H4 (cell line): ENCODE results near the gene CCDC198. TPM values are rescaled to one million over a fixed set of nuclear protein-coding genes. Genes with fewer than 3 reads are reported as not detected.

Experiments
- DNase-seq: peaks from one replicate; pipeline ENCODE4 v3.0.0-alpha.2; 2015; ENCODE audit warnings: low spot score
- total RNA-seq: library from RNA; depleted of rRNA; stranded (reverse); fragments of >200 nt; shearing (Covaris generic); gene quantifications from 2 replicates; pipeline ENCODE4 v1.2.3, GENCODE V29; 2014; rRNA removed

Gene CCDC198, protein sequence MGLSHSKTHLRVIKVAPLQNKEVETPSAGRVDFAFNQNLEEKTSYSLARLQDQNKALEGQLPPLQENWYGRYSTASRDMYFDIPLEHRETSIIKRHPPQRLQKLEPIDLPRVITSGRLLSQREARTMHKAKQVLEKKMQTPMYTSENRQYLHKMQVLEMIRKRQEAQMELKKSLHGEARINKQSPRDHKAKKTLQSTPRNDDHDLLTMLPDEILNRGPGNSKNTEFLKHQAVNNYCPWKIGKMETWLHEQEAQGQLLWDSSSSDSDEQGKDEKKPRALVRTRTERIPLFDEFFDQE
- total RNA-seq: not detected in 2 replicates

DNA sequence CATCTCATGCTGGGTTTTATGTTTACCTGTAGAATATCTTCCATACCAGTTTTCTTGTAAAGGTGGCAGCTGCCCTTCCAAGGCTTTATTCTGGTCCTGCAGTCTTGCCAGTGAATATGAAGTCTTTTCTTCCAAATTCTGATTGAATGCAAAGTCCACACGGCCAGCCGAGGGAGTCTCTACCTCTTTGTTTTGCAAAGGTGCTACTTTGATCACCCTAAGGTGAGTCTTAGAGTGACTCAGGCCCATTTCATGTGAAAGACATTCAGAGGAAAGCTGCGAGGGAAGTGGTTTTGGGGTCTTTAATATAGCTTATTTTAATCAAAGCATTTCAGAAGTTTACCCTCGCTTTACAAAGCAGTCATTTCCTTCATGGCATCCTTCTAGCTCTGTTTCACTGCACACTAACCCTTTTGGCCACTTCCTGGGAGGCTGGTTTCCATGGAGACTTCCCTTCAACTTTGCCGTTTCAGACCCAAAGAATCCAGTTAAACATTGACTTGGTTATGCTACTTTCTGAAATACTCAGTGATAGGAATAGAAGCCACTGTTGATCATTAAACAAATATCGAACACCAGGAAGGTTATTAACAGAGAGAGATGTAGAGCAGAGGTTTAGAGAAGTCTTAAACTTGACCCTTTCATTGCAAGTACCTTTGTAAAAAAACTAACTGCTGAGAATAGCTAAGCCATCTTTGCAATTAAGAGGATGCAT is at the start of gene CCDC198:
TSS of gene CCDC198 (minus strand) at position 391 of the 715 bp plus-strand sequence. CDS start at position 249, 142 bp downstream.
- DNase-seq: no peak

DNA sequence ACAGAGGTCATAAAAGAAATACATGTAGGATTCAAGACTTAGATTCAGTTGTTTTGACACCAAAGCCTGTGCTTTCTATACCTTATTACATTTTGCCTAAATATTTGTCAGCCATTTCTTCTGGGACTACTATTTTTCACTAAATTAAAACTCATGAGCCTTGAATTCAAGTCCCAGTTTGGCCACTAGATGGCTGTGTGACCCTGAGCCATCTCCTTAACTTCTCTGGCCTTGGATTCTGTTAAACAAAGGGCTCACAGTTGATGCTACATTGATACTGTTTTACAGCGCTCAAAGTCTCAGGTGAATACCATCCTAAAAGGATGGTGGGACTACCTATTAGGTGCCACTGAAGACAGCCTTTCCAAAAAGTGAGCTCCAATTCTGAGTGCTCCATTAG is 39.6 kb upstream of the CCDC198 start:
- DNase-seq: no peak

DNA sequence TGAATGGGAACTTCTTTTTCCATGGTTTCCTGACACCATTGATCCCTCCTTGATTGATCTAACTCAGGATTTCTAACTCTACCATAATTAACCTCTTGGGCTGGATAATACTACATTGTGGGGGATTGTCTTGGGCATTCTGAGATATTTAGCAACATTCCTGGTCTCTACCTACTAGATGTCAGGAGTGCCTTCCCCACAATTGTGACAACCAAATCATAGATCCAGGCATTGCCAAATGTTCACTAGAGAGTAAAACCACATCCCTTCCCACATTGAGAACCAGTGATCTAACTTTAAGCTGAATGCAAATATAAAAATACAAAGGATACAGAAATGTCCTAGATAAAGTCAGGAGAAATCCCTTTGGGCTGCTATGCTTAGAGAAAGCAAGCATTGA is 36.9 kb upstream of the CCDC198 start:
- DNase-seq: no peak

DNA sequence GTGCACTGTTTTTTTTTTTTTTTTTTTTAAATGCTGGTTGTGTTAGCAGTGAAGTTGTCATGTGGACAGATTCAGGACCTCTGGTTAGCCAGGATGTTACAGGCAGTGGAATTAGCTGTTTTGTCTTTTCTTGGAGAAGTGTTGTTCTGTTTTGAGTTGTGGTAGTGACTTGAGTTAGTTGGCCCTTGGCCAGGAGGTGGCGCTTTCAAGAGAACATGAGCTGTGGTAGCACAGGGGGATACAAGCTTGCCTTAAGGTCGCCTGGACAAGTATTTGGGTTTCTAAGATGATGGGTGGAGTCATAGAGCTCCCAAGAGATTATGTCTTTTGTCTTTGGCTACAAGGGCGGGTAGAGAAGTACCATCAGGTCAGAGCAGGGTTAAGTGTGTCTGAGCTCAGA is 33.3 kb upstream of the CCDC198 start:
- DNase-seq: no peak

DNA sequence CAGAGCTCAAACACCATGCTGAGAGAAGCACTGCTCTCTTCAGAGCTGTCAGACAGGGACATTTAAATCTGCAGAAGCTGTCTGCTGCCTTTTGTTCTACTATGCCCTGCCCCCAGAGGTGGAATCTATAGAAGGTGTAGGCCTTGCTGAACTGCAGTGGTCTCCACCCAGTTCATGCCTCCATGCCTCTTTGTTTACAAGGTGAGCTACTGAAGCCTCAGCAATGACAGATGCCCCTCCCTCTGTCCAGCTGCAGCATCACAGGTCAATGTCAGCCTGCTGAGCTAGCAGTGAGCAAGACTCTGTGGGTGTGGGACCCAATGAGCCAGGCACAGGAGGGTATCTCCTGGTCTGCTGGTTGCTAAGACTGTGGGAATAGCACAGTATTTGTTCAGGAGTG is 25.4 kb upstream of the CCDC198 start:
- DNase-seq: no peak

DNA sequence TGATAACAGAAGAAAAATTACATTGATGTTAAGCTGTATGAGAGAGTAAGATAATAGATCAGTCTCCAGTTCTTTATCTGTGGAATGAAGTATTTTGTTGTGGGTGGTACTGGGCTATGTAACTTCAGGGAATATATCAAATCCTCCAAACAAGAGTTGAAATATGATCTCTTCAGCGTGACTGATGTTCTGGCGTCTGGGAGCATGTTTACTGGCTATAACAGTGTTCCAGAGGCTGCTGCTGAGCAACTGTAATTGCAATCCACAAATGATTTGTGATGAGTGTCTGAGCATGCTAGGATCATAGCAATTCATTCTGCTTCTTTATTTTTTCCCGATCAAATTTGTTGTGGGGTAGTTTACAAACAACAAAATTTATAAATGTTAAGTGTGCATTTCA is 18.6 kb upstream of the CCDC198 start:
- DNase-seq: no peak

DNA sequence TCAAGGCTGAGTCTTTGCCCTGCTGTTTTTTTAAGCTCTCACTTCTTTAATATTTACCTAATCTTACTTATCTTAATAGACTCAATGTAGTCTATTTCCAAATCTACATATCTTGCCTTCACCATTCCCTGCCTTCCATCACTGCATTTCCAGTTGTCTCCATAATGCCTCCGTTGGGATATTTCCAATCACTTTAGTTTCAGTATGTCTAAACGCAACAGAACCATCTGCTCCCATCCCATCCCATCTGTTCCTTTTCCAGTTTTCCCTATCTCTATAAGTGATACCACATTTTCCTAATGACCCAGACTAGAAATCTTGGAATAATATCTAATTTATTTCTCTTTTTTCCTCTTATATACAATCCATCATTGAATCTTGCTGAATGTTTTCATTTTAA is 15.1 kb upstream of the CCDC198 start:
- no peak for DNase-seq

DNA sequence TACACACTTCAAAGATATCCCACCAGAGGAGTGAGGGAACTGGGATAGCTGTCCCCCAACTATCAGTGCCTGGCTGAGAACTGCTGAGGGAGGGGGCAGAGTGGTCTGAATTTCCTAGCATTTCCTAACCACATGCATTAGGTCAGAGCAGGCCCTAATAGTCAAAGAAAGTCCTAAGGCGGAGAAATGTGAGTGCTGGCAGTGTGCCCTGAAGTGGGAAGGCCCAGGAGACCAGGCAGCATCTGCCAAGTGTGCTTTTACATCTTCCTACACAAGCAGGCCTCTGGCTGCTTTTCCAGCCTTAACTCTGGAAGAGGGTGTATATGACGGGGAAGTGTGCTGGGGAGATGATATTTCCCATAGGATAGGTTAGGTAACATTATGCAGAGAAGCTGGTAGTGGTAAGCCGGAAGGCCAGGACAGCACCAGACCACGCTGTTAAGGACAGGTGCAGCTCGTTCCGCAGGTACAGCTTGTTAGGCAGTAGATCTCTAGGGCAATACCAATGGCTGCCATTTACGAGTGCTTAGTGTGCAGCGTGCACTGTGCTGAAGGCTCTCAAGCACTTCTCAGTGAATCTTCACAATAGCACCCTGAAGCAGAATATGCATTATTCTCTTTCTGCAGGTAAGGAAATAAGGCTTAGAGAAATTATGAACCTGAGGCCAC is 9.1 kb upstream of the CCDC198 start:
- DNase-seq: peak; percentile 16

DNA sequence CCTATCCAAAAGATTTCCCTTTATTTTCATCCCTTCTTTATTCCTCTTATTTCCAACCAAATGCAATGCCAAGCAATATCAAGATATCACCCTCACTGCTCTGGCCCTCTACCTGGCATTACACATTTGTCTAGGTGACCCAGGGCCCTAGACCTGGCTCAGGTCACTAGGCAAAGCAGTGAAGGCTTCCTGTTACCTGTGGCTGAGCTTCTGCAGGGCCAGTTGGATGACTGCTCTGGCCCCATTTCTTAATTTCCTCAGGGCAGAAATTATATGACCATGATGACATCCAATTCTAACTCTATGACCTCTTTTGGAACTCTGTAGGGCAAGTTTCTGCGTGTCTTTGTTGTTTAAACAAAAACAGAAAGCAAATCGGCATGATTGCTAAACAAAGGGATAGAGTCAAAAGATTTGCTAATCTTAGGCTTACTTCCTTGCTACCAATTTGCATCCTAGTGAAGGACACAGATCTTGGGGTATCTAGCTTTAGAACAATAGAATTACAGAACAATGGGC is 7.4 kb upstream of the CCDC198 start:
- DNase-seq: no peak

DNA sequence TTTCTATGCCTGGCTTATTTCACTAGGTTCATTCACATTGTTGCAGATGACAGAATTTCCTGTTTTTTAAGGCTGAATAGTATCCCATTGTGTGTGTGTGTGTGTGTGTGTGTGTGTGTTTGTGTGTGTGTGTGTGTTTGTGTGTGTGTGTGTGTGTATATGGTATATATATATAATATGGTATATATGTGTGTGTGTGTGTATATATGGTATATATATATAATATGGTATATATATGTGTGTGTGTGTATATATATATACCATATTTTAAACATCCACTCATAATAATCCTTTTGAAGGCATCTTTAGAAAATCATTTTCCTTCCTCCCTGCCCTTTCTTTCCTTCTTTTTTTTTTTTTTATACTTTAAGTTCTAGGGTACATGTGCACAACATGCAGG is 5.0 kb upstream of the CCDC198 start:
- DNase-seq: no peak

DNA sequence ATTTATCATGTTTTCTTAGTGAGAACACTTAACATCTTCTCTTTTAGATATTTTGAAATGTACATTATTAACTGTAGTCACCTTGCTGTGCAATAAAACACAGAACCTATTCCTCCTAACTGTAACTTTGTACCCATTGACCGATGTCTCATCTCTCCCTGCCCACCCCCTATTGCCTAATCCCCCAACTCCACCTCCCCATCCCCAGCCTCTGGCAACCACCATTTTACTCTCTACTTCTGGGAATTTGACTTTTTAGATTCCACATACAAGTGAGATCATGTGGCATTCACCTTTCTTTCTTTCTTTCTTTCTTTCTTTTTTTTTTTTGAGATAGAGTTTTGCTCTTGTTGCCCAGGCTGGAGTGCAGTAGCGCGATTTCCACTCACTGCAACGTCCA is 4.4 kb upstream of the CCDC198 start:
- no peak for DNase-seq

DNA sequence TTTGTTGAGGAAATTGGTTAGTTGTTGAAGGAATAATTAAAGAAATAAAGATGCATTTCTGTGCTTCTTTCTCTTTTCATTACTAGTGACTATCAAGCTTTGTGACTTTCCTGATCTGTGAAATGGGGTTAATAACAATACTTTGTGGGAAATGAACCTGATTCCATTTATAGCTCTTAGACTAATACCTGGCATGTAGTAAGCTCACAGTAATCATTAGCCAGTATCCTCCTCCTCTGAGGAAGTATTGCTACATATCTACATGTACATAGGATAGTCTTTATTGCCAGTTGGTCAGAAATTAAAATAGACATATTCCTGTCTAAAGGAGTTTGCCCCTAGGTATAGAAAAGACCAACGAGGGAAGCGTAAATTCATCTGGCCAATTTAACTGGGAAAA is 1.8 kb upstream of the CCDC198 start:
- no peak for DNase-seq

DNA sequence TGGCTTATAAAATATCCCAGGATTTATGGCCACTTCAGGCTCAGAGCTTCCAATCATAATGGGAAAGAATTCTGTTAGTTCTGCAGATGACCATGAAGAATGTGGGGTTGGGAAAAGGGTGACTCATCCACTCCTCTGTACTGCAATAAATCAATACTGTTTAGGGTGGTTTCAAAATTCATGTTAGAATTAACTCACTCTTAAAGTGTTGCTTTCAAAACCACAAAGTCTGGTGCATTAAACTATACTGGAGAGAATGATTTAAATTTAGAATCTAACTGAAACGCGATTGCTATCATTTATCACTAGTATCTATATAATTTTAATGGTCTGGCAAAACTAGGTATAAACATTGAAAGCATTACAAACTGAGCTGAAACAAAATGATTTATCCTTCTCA is 798 bp downstream of the CCDC198 start:
- DNase-seq: peak; percentile 45

DNA sequence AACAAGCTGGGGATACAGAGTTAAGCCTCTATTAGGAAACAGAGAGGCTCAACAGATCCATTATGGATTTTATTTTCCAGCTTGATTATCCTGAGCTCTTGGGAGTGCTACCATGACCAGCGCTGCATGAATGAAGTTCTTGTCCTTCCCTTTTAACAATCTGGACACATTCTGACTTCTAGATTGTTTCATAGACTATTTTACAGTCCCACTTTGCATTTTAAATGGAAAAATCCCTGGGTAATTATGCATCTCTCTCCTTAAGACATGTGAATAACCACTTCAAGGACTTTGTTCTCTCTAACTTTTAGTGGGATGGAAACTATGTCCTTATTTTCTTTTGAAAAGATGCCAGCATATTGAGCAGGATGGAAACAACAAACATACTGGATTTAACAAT is 2.0 kb downstream of the CCDC198 start:
- DNase-seq: no peak

DNA sequence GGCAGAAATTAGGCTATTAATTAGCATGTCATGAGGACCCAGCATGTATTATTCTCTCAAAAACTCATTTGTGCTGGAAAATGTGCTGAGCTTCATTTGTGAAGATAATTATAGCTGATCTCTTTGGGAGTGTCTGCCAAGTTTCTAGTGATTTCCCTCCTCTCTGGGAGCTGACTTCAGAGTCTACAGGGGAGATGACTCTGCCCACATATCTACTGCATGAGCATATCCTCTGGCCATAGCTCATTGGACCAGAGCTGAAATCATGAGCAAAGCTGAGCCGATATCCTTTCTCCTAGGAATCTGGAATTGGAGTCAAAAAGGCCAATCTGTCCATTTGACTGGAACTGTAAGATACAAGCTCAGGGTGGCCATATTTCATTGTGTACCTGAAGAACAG is 5.9 kb downstream of the CCDC198 start:
- no peak for DNase-seq

DNA sequence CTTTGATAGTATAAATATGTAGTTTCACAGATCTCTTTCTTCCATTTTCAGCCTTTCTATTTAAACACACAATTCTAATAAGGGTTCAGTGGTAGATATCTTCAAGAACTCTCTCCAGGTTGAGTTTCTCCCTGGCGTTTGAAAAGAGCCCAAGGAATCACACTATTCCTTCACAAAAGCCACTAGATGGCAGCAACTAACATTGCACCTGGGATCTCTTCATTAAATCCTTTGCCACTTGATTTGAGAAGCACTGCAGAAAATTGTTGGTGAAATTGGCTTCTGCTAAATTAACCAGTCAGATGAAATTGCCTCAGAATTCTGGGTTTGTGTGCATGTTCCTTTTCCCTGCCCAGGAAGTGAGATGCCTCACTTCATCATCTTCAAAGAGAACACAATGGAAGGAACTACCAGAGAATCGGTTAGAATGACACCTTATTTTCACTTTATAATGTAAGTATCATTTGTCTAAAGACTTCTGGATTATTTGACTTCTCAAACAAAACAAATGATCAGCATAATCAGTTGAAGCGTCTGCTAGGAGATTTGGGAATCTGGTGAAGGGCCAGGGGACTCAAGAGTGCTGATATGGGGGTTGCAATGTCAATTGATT is 6.8 kb downstream of the CCDC198 start:
- DNase-seq: peak; percentile 53

DNA sequence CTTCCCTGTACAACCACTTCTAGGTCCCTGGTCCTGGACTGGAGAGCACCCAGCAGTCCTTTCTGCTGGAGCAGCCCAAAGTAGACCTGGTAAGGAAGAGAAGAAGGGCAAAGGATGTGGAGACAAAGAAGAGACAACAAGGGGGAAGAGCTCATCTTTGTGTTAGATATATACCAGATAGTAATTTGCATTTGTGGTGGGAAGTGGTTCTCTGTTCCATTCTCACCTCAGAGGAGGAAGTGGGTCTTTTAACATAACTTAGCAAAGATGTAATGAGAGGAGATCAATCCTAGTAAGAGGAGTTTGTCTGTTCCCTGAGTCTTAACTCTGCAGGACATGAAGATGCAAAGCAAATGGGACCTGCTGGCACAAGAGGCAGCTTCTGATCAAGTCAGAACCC is 8.0 kb downstream of the CCDC198 start:
- no peak for DNase-seq

DNA sequence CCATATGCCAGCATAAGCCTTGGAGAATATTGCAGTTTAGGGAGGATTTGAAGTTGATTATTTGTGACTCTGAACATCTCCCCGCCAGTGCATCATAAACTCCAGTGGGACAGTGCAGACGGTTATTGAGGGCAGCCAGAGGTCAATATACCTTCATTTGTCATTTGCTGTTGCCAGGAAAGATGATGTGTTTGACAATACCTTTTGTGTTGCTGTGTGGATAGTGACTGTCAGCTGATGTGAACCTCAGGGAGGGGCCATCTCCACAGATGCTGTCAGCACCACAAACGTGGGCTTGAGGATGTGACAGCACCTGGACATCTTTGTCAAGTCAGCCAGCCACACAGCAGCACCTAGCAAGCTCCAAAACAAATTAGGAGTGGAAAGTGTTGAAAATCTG is 11.5 kb downstream of the CCDC198 start:
- no peak for DNase-seq

DNA sequence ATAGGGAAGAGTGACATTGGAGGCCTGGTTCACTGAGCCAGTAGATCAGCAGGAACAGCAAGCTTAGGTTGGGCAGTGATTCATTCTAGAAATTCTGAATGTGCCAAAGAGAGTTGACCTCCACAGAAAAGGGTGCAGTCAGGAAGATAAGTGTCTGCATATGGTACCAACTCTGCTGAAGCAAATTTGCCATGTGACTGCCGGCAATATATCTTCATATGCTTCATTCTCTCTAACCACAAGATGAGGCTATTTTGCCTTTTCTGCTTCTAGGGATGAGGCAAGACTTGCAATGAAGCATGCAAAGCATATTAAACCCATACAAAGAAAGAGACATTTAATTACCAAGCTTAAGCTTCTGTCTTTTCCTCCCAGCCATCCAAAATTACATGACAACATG is 13.6 kb downstream of the CCDC198 start:
- peak; percentile 44 for DNase-seq

DNA sequence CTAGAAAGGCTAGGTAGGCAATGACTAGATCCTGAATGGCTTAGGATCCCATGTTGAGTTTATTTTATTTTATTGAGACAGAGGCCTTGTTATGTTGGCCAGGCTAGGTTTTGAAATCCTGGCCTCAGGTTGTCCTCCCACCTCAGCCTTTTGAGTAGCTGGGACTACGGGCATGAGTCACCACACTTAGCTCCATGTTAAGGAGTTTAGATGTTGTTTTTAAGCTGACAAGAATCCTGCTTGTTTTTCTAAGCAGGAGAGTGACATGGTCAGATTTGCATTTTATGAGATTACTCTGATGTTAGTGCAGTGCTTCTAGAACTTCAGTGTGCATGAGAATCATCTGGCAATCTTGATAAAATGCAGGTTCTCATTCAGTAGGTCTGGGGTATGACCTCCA is 14.5 kb downstream of the CCDC198 start:
- no peak for DNase-seq

DNA sequence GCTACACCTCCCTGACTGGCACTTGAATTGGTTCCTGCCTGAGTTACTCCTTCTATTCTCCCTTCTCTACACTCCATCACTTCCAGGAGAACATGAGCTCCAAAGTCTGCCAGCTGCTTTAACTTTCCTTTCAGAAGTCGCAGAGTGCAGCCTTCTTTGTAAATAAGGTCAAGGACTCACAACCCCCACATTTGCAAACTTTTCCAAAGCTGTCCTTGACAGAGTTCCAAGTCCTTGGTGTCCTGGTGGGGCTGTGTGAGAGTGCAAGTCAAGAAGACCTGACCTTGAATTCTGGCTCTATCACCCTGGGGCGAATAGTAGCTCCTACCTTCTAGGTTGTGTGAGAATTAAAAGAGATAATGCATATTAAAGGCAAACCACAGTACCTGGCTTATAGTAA is 15.6 kb downstream of the CCDC198 start:
- DNase-seq: no peak

DNA sequence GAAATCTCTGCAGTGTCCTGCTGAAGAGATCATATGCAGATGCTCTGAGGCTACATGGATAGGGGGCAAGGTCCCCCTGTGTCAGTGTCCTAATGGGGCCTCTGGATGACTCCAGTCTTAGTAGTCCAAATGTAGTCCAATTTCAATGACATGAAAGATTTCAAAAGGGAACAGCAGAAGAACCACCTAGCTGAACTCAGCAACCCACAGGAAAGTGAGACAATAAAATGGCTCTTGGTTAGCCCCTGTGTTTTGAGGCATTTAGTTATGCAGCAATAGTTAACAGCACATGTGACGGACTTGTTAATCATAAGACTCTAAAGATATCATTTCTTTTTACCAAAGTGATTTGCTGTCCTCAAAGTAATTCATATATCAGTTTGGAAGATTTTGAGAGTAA is 22.7 kb downstream of the CCDC198 start:
- no peak for DNase-seq
